ENCODE data around the gene LAMB4.
A peak's percentile ranks its signal among the peaks of the same experiment; 100 is the strongest.
"Not testable (repeated sequence)": the region's sequence is repeated elsewhere in the genome, so short reads cannot be mapped to it uniquely, and the experiment has no call there.

Gene LAMB4

GRCh38 chr7:108037741-108038140 lies 92.4 kb downstream of the LAMB4 start:
- peak; percentile 58 for DNase-seq

- no peak for DNase-seq
Measured at GRCh38 chr7:108037140-108037539, 93.0 kb downstream of the LAMB4 start.

- DNase-seq = no peak
Measured at GRCh38 chr7:108034586-108034985, 95.6 kb downstream of the LAMB4 start.

GRCh38 chr7:108033776-108034497 lies 96.2 kb downstream of the LAMB4 start:
- no peak for DNase-seq

GRCh38 chr7:108033309-108033708 lies 96.9 kb downstream of the LAMB4 start:
- not testable (repeated sequence) for DNase-seq

GRCh38 chr7:108030516-108030915 lies 99.6 kb downstream of the LAMB4 start:
- no peak for DNase-seq

- DNase-seq = no peak
Measured at GRCh38 chr7:108029034-108029433, 101.1 kb downstream of the LAMB4 start.

GRCh38 chr7:108028111-108028510 lies 102.0 kb downstream of the LAMB4 start:
- DNase-seq = no peak

GRCh38 chr7:108027239-108027638 lies 102.9 kb downstream of the LAMB4 start:
- no peak for DNase-seq

GRCh38 chr7:108026647-108027046 lies 103.5 kb downstream of the LAMB4 start:
- DNase-seq = no peak

- DNase-seq = no peak
Measured at GRCh38 chr7:108026116-108026515, 104.0 kb downstream of the LAMB4 start.

GRCh38 chr7:108024538-108024937 lies 105.6 kb downstream of the LAMB4 start:
- DNase-seq = no peak

- DNase-seq = no peak
Measured at GRCh38 chr7:108020585-108020984, 109.6 kb downstream of the LAMB4 start.

- no peak for DNase-seq
Measured at GRCh38 chr7:108018668-108019067, 111.5 kb downstream of the LAMB4 start.

GRCh38 chr7:108017776-108018151 lies 112.4 kb downstream of the LAMB4 start:
- no peak for DNase-seq

- DNase-seq = peak; percentile 27
Measured at GRCh38 chr7:108016841-108017775, 113.1 kb downstream of the LAMB4 start.

- DNase-seq = no peak
Measured at GRCh38 chr7:108015740-108016139, 114.4 kb downstream of the LAMB4 start.

GRCh38 chr7:108014747-108015682 lies 115.1 kb downstream of the LAMB4 start:
- no peak for DNase-seq

GRCh38 chr7:108014215-108014614 lies 115.9 kb downstream of the LAMB4 start:
- no peak for DNase-seq

GRCh38 chr7:108012499-108013430 lies 117.4 kb downstream of the LAMB4 start:
- DNase-seq = no peak

GRCh38 chr7:108010377-108010776 lies 119.8 kb downstream of the LAMB4 start:
- no peak for DNase-seq

- no peak for DNase-seq
Measured at GRCh38 chr7:108009873-108010272, 120.3 kb downstream of the LAMB4 start.

Data from NCI-H187 treated with DMSO at 0.1 percent for 48 hours (cell line).